ENCODE results near the gene LRRC45. TPM values are rescaled to one million over a fixed set of nuclear protein-coding genes. Genes with fewer than 3 reads are reported as not detected.

LRRC45 gene
- total and polyA plus RNA-seq, 2 donors (not counting 3 experiments of a cell fraction or from before 2014, with no cell fraction given): 7.6 to 22.9 TPM

DNA sequence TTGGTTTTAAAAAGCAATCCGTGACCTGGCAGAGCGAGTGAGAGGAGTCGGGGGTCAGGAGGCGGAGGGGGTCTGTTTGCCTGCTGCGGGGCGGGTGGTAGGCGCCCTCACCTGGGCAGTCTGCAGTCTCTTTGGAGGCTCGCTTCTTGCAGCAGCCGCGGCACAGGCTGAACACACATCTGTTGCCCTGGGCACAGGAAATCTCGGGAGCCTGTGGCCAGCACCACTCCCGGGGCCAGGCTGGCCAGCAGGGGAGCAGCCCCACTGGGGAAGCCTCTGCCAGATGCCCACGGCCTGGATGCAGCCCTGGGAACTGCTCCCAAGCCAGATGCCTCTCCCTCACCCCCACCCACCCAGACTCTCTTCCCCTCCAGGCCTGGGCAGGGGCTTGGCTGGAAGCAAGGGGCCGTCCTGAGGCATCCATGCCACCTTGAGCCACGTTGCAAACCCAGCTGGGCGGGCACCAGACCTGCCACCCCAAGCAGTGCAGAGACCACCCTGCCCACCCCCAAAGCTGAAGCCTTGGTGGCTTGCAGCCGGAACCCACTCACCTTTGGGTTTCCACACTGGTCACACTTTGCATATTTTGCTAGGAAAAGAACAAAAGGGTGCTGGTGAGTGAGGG is 35.2 kb downstream of the LRRC45 start:
- CTCF ChIA-PET: interaction anchor here (1.0 kb wide), 1 partner anchor 28 kb away, joined by 4 read pairs; no protein-coding TSS in a partner anchor
- no TSS peak for BruUV-seq (replicated peaks)
- no peaks in the 10 kb centered on the region for H4K20me1 ChIP-seq (replicated peaks; ENCODE audit: control insufficient read depth, extremely low read depth, insufficient read depth, low read length)
- intact Hi-C loops (cut with micrococcal nuclease) (no loop called here), dilution Hi-C loops (cut with MboI; ENCODE audit: extremely low pct_ligation_motif_present, low sequenced_read_pairs) (no loop called here)
- POLR2A ChIA-PET: no interaction called here
- H3K79me2 ChIP-seq (ENCODE audit: control insufficient read depth, insufficient read depth, low read length): no peaks in the 10 kb centered on the region
- no peaks in the 10 kb centered on the region for H3K9me1 ChIP-seq (replicated peaks; ENCODE audit: control insufficient read depth, extremely low read depth, insufficient read depth, low read length)
- H3K4me1 ChIP-seq (ENCODE audit: control insufficient read depth, extremely low read depth, insufficient read depth, low read length): no peaks in the 10 kb centered on the region
- H3K27me3 ChIP-seq (ENCODE audit: control insufficient read depth in 2 of 2, insufficient read depth in 2 of 2, low read length in 2 of 2): no peaks in the 10 kb centered on the region
- H3K4me2 ChIP-seq (ENCODE audit: insufficient read depth, low read length): no peak overlapping the region
- H2AFZ ChIP-seq (ENCODE audit: low read depth, low read length): no peak overlapping the region
- DNase-seq (ENCODE audit: low read depth, low spot score): no peak
- no peak overlapping the region for H3K4me3 ChIP-seq (replicated peaks in 1 of 3; ENCODE audit: insufficient read depth in 1 of 3, low read depth in 1 of 3, low read length in 3 of 3)
- no peak overlapping the region for H3K27ac ChIP-seq (ENCODE audit: insufficient read depth, low read depth, low read length)
- no peak for FAIRE-seq
- peaks cover 12 to 60% of the 10 kb centered on the region in 2 experiments for H3K36me3 ChIP-seq (ENCODE audit: control insufficient read depth in 2 of 2, extremely low read depth in 1 of 2, insufficient read depth in 2 of 2, low read length in 2 of 2)
- no peak overlapping the region for H3K9ac ChIP-seq (replicated peaks; ENCODE audit: extremely low read depth, insufficient read depth, low read length)
- no peaks in the 10 kb centered on the region for H3K9me3 ChIP-seq (replicated peaks; ENCODE audit: control insufficient read depth, insufficient read depth, low read length)
- TF ChIP-seq EZH2 (IDR thresholded peaks at IDR 0.05; ENCODE audit: borderline replicate concordance, low read depth, low read length, severe bottlenecking): no peak
- TF ChIP-seq FOS (IDR thresholded peaks at IDR 0.05; ENCODE audit: borderline replicate concordance, insufficient read depth, low read length): no peak
- TF ChIP-seq JUN (IDR thresholded peaks at IDR 0.05; ENCODE audit: borderline replicate concordance, insufficient read depth, insufficient read length, low read depth): no peak
- no peak for TF ChIP-seq CTCF (IDR thresholded peaks at IDR 0.05; ENCODE audit: extremely low read depth in 1 of 2, insufficient read depth in 1 of 2, low read depth in 1 of 2, low read length in 2 of 2)
- TF ChIP-seq GATA2 (IDR thresholded peaks at IDR 0.05; ENCODE audit: insufficient read depth, insufficient read length, low read depth, low read length): no peak
- no peak for TF ChIP-seq MAX (IDR thresholded peaks at IDR 0.05; ENCODE audit: insufficient read depth, insufficient read length)
- TF ChIP-seq POLR2AphosphoS5 (IDR thresholded peaks at IDR 0.05; ENCODE audit: insufficient read depth, low read depth, low read length): no peak
- TF ChIP-seq MYC (IDR thresholded peaks at IDR 0.05; ENCODE audit: low read depth, low read length): no peak
- TF ChIP-seq POLR2A (IDR thresholded peaks at IDR 0.05; ENCODE audit: low read depth, low read length): no peak

Measured in endothelial cell of umbilical vein (primary cell).